Aorta (tissue), 5 donors: ENCODE measurements around the gene RNASE1. TPM values are rescaled to one million over a fixed set of nuclear protein-coding genes. Genes with fewer than 3 reads are reported as not detected.
"Not testable (repeated sequence)": the region's sequence is repeated elsewhere in the genome, so short reads cannot be mapped to it uniquely, and the experiment has no call there.

Experiments
- ATAC-seq: fragments of 200-7000 bp; cut with Tn5 transposase; one replicate; pipeline ENCODE4 v1.9.1; 2022; ENCODE audit warnings: moderate library complexity; ENCODE audit not compliant: low FRiP score
- DNase-seq, 2 donors: peaks; one replicate each; pipeline ENCODE4 v3.0.0-alpha.2; 2020
- H3K27ac ChIP-seq, 2 donors: one replicate each; pipeline ENCODE4 v1.5.1; 2013; ENCODE audit warnings: low read length in 2 of 2, mild to moderate bottlenecking in 2 of 2, moderate library complexity in 2 of 2, control low read depth in 1 of 2, inconsistent platforms in 1 of 2, low read depth in 1 of 2
- H3K27me3 ChIP-seq, 2 donors: one replicate each; pipeline ENCODE4 v1.6.1; 2013; ENCODE audit warnings: control low read depth in 1 of 2, low read length in 1 of 2, mild to moderate bottlenecking in 1 of 2, moderate library complexity in 1 of 2; ENCODE audit not compliant: insufficient read depth in 2 of 2, control insufficient read depth in 1 of 2
- H3K36me3 ChIP-seq, 2 donors: one replicate each; pipeline ENCODE4 v1.6.1; 2013; ENCODE audit warnings: control low read depth in 1 of 2, low read length in 1 of 2, mild to moderate bottlenecking in 1 of 2; ENCODE audit not compliant: insufficient read depth in 2 of 2, control insufficient read depth in 1 of 2
- H3K4me1 ChIP-seq, 2 donors: one replicate each; pipeline ENCODE4 v1.6.1; 2013; ENCODE audit warnings: low read length in 2 of 2, control low read depth in 1 of 2, mild to moderate bottlenecking in 1 of 2, moderate library complexity in 1 of 2; ENCODE audit not compliant: insufficient read depth in 2 of 2, control insufficient read depth in 1 of 2
- H3K4me3 ChIP-seq, 2 donors: one replicate each; pipeline ENCODE4 v1.5.1; 2013; ENCODE audit warnings: low read length in 2 of 2, control low read depth in 1 of 2, mild to moderate bottlenecking in 1 of 2
- H3K9me3 ChIP-seq: one replicate; pipeline ENCODE4 v1.6.1; 2013; ENCODE audit warnings: mild to moderate bottlenecking, low read length; ENCODE audit not compliant: control insufficient read depth
- WGBS, 2 donors: extraction: QIAGEN DNeasy Blood & Tissue Kit; methylation state at CpG; one replicate each; pipeline ENCODE4 v1.1.7; 2013; 5-methylcytosine and 5-hydroxymethylcytosine counted together
- intact Hi-C, 2 donors: fragments of 100-400 bp; cut with DNase I; formaldehyde crosslinking; loops; one replicate each; pipeline versions ENCODE4 v1.14.2 to v1.15.0; 2022
- polyA plus RNA-seq, 2 donors: library from polyadenylated mRNA; stranded (reverse); fragments of 200-250 nt; gene quantifications; one replicate each; pipeline ENCODE4 v1.2.3, GENCODE V29; 2013
- total RNA-seq, 2 donors: library from RNA; stranded (reverse); fragmentation: NEBNext Ultra II Directional; extraction: Animal tissue kit (Norgen Biotek cat#: 25700); gene quantifications; one replicate each; pipeline ENCODE4 v1.2.1, GENCODE V29; 2021
- donor health status: healthy with polysubstance abuse.
- donor health status: Bipolar disorder and iron deficiency.
- donor health status: DM: no; HTN: no; CAD: no.
- donor health status: DM: no; HTN: no; CAD: no.
- donor health status: DM: yes; HTN: yes; CAD: no.

RNASE1 gene
- total and polyA plus RNA-seq, 4 donors: 86.4 to 499 (median 288) TPM

DNA sequence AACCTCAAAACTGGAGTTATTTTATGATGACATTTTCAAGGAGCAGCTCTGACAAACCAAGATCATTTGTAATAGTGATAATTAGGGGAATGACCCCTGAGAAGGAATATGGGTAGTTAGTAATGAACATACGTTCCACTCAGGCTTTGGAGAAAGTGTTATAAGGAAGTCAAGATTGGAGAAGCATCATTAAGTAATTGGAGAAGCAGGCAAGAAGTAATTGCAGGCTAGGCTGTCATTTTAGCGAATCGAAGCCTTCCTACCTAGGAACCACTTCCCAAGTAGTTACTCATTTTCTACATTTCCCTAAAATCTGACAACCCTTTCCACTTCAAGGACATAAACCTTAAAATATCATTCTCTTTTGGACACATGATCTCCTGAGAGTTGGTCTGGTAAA, 33.2 kb downstream of the RNASE1 start:
- 76 to 77% methylated on average over 3 of the region's 3 CpGs for WGBS, 2 donors
- H3K4me1 ChIP-seq: no peaks in the 10 kb centered on the region
- intact Hi-C loops: no loop called here
- no peak overlapping the region for H3K4me3 ChIP-seq
- H3K27me3 ChIP-seq: no peaks in the 10 kb centered on the region
- no peaks in the 10 kb centered on the region for H3K9me3 ChIP-seq
- H3K36me3 ChIP-seq: no peaks in the 10 kb centered on the region
- no peak overlapping the region for H3K27ac ChIP-seq
- ATAC-seq (no peak), DNase-seq (no peak)

DNA sequence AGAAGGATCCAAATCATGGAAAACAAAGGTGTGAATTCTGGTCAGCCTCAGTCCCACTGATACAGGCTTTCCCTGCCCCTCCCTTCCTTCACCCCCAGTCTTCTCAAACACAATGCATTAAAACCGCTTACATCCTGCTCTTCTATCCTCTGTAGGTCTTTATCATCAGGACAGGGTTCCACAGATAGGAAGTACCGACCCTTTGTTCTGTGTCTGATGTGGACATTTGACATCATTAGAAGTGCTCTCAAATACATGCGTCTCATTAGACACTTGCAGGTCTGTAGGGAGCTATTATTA, 34.1 kb downstream of the RNASE1 start:
- no peaks in the 10 kb centered on the region for H3K4me1 ChIP-seq
- 85 to 87% methylated on average over 3 of the region's 3 CpGs for WGBS, 2 donors
- no peak overlapping the region for H3K4me3 ChIP-seq
- ATAC-seq (no peak), DNase-seq (no peak)
- no peaks in the 10 kb centered on the region for H3K9me3 ChIP-seq
- no peaks in the 10 kb centered on the region for H3K36me3 ChIP-seq
- H3K27ac ChIP-seq: no peak overlapping the region
- no peaks in the 10 kb centered on the region for H3K27me3 ChIP-seq
- intact Hi-C loops: no loop called here

DNA sequence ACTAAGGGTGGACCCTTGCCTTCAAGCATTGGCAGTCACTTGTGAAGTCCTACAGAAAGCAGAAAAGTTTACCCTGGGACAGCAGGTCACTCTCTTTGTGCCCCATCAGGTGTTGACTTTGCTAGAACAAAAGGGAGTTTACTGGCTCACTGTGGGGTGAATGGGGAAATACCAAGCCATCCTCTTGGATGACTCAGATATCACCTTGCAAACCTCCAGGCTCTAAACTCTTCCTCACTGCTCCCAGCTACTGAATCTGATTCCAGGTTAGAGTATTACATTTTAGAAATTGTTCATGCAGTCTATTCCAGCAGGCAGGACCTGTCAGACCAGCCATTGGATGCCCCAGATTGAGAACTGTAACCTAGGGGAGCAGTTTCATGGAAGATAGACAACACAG, 41.7 kb downstream of the RNASE1 start:
- ATAC-seq (no peak), DNase-seq (no peak)
- intact Hi-C loops: no loop called here

DNA sequence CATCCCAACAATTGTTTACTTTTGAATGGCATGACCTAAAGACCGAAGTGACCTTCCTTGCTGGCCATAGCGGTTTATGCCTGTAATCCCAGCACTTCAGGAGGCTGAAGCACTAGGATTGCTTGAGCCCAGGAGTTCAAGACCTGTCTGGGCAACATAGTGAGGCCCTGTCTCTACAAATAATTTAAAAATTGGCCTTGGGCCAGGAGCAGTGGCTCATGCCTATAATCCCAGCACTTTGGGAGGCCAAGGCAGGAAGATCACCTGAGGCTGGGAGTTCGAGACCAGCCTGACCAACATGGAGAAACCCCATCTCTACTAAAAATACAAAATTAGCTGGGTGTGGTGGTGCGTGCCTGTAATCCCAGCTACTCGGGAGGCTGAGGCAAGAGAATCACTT, 43.2 kb downstream of the RNASE1 start:
- 88 to 91% methylated on average over 5 of the region's 5 CpGs for WGBS, 2 donors
- H3K9me3 ChIP-seq, intact Hi-C loops, H3K36me3 ChIP-seq, H3K4me3 ChIP-seq, H3K27me3 ChIP-seq, DNase-seq, H3K27ac ChIP-seq, H3K4me1 ChIP-seq, ATAC-seq: not testable (repeated sequence)

More for the DNA sequence above, 41.7 kb downstream of the RNASE1 start:
- H3K36me3 ChIP-seq: no peaks in the 10 kb centered on the region
- H3K27me3 ChIP-seq: no peaks in the 10 kb centered on the region
- no peak overlapping the region for H3K27ac ChIP-seq
- H3K4me1 ChIP-seq: no peaks in the 10 kb centered on the region
- no peaks in the 10 kb centered on the region for H3K9me3 ChIP-seq
- no peak overlapping the region for H3K4me3 ChIP-seq

DNA sequence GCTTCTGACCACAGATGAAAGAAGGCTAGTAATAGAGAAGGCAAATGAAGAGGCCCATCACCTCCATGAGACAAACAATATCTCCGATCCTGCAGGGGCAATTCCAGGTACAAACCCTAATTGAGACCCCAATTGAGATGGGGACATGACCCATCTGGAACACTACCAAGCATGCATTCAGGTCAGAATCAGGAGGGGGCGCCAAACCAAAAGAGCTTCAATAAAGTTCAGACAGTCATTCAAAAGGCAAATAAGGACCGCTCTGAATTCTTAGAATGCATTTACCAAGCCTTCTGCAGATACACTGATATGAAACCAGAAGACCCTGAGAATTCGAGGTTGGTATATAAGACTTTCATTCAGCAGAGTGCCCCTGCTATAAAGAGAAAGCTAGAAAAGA, 44.7 kb downstream of the RNASE1 start:
- no peak for ATAC-seq
- intact Hi-C loops: no loop called here
- H3K9me3 ChIP-seq: peaks cover 2% of the 10 kb centered on the region
- WGBS, 2 donors: 64 to 67% methylated on average over 4 of the region's 4 CpGs
- peak in 1 of 2 donors; percentile 46 for DNase-seq
- H3K27ac ChIP-seq: no peak overlapping the region
- H3K4me1 ChIP-seq: no peaks in the 10 kb centered on the region
- no peak overlapping the region for H3K4me3 ChIP-seq
- H3K36me3 ChIP-seq: no peaks in the 10 kb centered on the region
- no peaks in the 10 kb centered on the region for H3K27me3 ChIP-seq

DNA sequence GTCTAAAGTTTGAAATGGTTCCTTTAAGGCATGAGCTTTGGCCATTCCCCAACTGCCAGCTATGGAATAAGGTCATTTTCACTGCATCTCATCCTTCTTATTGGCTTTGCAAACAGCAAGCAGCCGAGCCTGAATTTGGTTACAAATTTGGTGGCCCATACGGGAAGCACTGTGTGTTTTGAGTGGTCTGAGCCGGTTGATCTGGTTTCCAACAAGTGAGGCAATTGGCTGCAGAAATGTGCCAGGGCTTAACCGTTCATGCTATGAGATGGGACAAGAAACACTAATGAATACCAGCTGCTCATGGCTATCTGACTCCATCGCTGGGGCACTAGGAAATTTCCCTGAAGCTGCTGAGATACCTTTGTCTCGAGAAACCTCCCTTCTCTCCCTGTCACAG, 47.6 kb downstream of the RNASE1 start:
- no peak for DNase-seq
- no peak for ATAC-seq
- Histone ChIP-seq H3K27ac (no peak overlapping the region), H3K36me3 (no peaks in the 10 kb centered on the region), H3K27me3 (no peaks in the 10 kb centered on the region), H3K4me3 (no peak overlapping the region), H3K9me3 (peaks cover 8% of the 10 kb centered on the region), H3K4me1 (no peaks in the 10 kb centered on the region)
- intact Hi-C loops: no loop called here
- 73 to 75% methylated on average over 6 of the region's 6 CpGs for WGBS, 2 donors

DNA sequence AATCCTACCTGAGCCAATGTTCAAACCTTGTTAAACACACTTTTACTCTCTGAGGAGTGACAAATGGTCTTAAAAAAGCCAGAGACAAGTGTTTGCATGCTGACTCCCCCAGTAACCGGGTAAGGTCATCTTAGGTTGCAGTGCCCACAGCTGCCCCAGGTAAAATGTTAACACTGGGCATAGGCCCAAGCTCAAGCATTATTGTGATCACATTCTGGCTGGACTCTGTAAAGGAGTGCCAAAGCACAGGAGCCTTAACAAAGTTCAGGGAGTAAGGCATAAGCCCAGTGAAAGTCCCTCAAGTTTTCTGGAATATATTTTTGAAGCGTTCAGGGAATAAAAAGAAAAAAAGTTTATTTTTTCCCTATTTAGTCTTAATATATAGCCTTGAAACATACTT, 48.3 kb downstream of the RNASE1 start:
- DNase-seq: no peak
- no peaks in the 10 kb centered on the region for H3K27me3 ChIP-seq
- no peaks in the 10 kb centered on the region for H3K36me3 ChIP-seq
- intact Hi-C loops: no loop called here
- H3K4me1 ChIP-seq: no peaks in the 10 kb centered on the region
- no peak for ATAC-seq
- H3K27ac ChIP-seq: no peak overlapping the region
- H3K4me3 ChIP-seq: no peak overlapping the region
- WGBS, 2 donors: 73 to 81% methylated on average over 2 of the region's 2 CpGs
- peaks cover 8% of the 10 kb centered on the region for H3K9me3 ChIP-seq

DNA sequence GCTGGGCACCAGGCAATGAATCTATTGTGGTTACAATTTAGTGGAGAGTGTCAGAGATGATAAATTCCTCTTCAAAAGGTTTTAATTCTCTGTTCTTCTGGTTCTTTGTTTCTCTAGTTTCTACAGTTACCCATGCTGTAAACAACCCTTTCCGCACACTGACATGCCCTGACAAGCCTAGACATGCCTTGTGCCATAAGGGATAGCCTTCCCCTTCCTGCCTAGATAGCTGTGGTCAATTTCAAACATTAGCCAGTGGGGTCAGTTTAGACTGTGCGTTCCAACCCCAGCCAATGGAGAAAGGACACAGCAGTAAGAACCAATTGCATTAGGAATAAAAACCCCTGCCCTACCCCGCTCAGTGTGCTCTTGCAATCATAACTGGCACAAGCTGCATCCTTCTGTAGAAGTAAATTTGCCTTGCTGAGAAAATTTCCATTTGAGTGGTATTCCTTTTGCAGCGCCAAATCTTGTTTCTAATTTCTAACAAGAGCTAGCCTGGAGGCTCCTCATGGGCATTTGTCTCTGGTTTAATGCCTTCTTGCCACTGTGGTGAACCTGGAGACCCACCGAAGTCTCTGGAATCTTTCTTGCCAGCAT, 50.6 kb downstream of the RNASE1 start:
- Histone ChIP-seq H3K9me3 (peaks cover 8% of the 10 kb centered on the region), H3K36me3 (no peaks in the 10 kb centered on the region), H3K4me1 (no peaks in the 10 kb centered on the region), H3K27ac (no peak overlapping the region), H3K27me3 (peaks cover 0 to 3% of the 10 kb centered on the region in 2 donors), H3K4me3 (no peak overlapping the region)
- intact Hi-C loops: no loop called here
- DNase-seq: no peak
- ATAC-seq: no peak
- WGBS, 2 donors: 82 to 84% methylated on average over 5 of the region's 5 CpGs
